WERI-Rb-1 (cell line): ENCODE results near the gene SH3TC2.

Experiments used
- DNase-seq: peaks from one replicate; pipeline ENCODE4 v3.0.0-alpha.2; 2020
- H3K27ac ChIP-seq: fragments of 250-450 bp; sonication (Bioruptor Pico); 2 replicates; pipeline ENCODE4 v1.5.1; 2020; ENCODE audit warnings: mild to moderate bottlenecking, moderate library complexity
- H3K27me3 ChIP-seq: fragments of 250-450 bp; sonication (Bioruptor Pico); 2 replicates; pipeline ENCODE4 v1.5.1; 2021; ENCODE audit warnings: mild to moderate bottlenecking, low read depth, moderate library complexity; ENCODE audit not compliant: insufficient read depth, severe bottlenecking
- H3K36me3 ChIP-seq: fragments of 250-450 bp; sonication (Bioruptor Pico); 2 replicates; pipeline ENCODE4 v1.5.1; 2020; ENCODE audit warnings: mild to moderate bottlenecking, moderate library complexity
- H3K4me3 ChIP-seq: 2 replicates; pipeline ENCODE4 v1.5.1; 2011; ENCODE audit warnings: low read depth, mild to moderate bottlenecking, control low read depth, low read length
- H3K9me3 ChIP-seq: fragments of 250-450 bp; sonication (Bioruptor Pico); 2 replicates; pipeline ENCODE4 v1.5.1; 2021; ENCODE audit warnings: mild to moderate bottlenecking, moderate library complexity; ENCODE audit not compliant: severe bottlenecking
- CTCF ChIP-seq: IDR thresholded peaks from 2 replicates; pipeline ENCODE4 v1.5.1; 2011; ENCODE audit warnings: low read depth, mild to moderate bottlenecking, control low read depth, inconsistent platforms, low read length

Gene SH3TC2

GRCh38 chr5:148972974-148973374 lies 89.9 kb downstream of the SH3TC2 start:
- Histone ChIP-seq H3K9me3 (no peaks in the 10 kb centered on the region), H3K27me3 (peaks cover 38% of the 10 kb centered on the region), H3K36me3 (no peaks in the 10 kb centered on the region), H3K27ac (no peak overlapping the region), H3K4me3 (no peak overlapping the region)
- TF ChIP-seq CTCF: no peak
- DNase-seq: no peak

GRCh38 chr5:148972396-148972795 lies 90.5 kb downstream of the SH3TC2 start:
- Histone ChIP-seq H3K4me3 (no peak overlapping the region), H3K36me3 (no peaks in the 10 kb centered on the region), H3K27ac (no peak overlapping the region), H3K9me3 (no peaks in the 10 kb centered on the region), H3K27me3 (peaks cover 38% of the 10 kb centered on the region)
- no peak for TF ChIP-seq CTCF
- no peak for DNase-seq

- DNase-seq: no peak
- no peak for TF ChIP-seq CTCF
- no peak overlapping the region for H3K4me3 ChIP-seq
- H3K27ac ChIP-seq: no peak overlapping the region
- H3K36me3 ChIP-seq: no peaks in the 10 kb centered on the region
- H3K27me3 ChIP-seq: peaks cover 49% of the 10 kb centered on the region
- no peaks in the 10 kb centered on the region for H3K9me3 ChIP-seq
These were observed 92.0 kb downstream of the SH3TC2 start for GRCh38 chr5:148970876-148971275.

- no peaks in the 10 kb centered on the region for H3K9me3 ChIP-seq
- no peak for TF ChIP-seq CTCF
- no peak overlapping the region for H3K27ac ChIP-seq
- peaks cover 54% of the 10 kb centered on the region for H3K27me3 ChIP-seq
- H3K4me3 ChIP-seq: no peak overlapping the region
- DNase-seq: no peak
- no peaks in the 10 kb centered on the region for H3K36me3 ChIP-seq
These were observed 92.6 kb downstream of the SH3TC2 start for GRCh38 chr5:148970228-148970627.

GRCh38 chr5:148969291-148969690 lies 93.6 kb downstream of the SH3TC2 start:
- H3K9me3 ChIP-seq: no peaks in the 10 kb centered on the region
- H3K4me3 ChIP-seq: no peak overlapping the region
- TF ChIP-seq CTCF: no peak
- no peak for DNase-seq
- peaks cover 52% of the 10 kb centered on the region for H3K27me3 ChIP-seq
- H3K36me3 ChIP-seq: no peaks in the 10 kb centered on the region
- H3K27ac ChIP-seq: no peak overlapping the region

- no peak for TF ChIP-seq CTCF
- peaks cover 50% of the 10 kb centered on the region for H3K27me3 ChIP-seq
- no peak for DNase-seq
- H3K4me3 ChIP-seq: no peak overlapping the region
- H3K36me3 ChIP-seq: no peaks in the 10 kb centered on the region
- H3K27ac ChIP-seq: no peak overlapping the region
- no peaks in the 10 kb centered on the region for H3K9me3 ChIP-seq
These were observed 94.6 kb downstream of the SH3TC2 start for GRCh38 chr5:148968311-148968710.
